ENCODE data around the gene RAB2B. TPM values are rescaled to one million over a fixed set of nuclear protein-coding genes. Genes with fewer than 3 reads are reported as not detected.

RAB2B gene
- total and polyA plus RNA-seq, 7 donors: 3.6 to 11.1 (median 6.3) TPM

- Histone ChIP-seq H3K4me3 (no peak overlapping the region), H3K36me3 (ENCODE audit: insufficient read depth in 1 of 2, low read depth in 1 of 2) (peaks cover 17 to 97% of the 10 kb centered on the region in 2 donors)
- intact Hi-C loops (cut with DNase I): no loop called here
Measured at GRCh38 chr14:21414137-21414631, 62.6 kb downstream of the RAB2B start.

More at GRCh38 chr14:21414137-21414631, 62.6 kb downstream of the RAB2B start:
- 98 to 100% (median 100%) methylated on average over 1 of the region's 1 CpG for WGBS, 3 donors
- no peak overlapping the region for H3K27ac ChIP-seq
- no peaks in the 10 kb centered on the region for H3K4me1 ChIP-seq
- DNase-seq (no peak), ATAC-seq (no peak)
- TF ChIP-seq CTCF (IDR thresholded peaks at IDR 0.05): no peak
- no peaks in the 10 kb centered on the region for H3K27me3 ChIP-seq (ENCODE audit: insufficient read depth in 3 of 3, low read length in 2 of 3)
- H3K9me3 ChIP-seq: no peaks in the 10 kb centered on the region

Other genes starting within 250 kb of the RAB2B start
- gene HNRNPC, start 207.5 kb downstream of the RAB2B start, total RNA-seq: 100 to 1,000 TPM; 217 to 310 (median 245) TPM
- 100 to 1,000 TPM; 215 to 290 (median 282) TPM for gene HNRNPC, start 207.5 kb downstream of the RAB2B start, polyA plus RNA-seq
- gene RPGRIP1, start 196.9 kb downstream of the RAB2B start, total RNA-seq: not detected
- under 1 TPM in 2 of 3 donors, not detected in 1; 0.04 to 0.15 TPM for gene RPGRIP1, start 196.9 kb downstream of the RAB2B start, polyA plus RNA-seq
- gene SUPT16H, start 92.9 kb downstream of the RAB2B start, total RNA-seq: 10 to 100 TPM; 23.6 to 29.2 (median 26.8) TPM
- gene SUPT16H, start 92.9 kb downstream of the RAB2B start, polyA plus RNA-seq: 10 to 100 TPM; 24.8 to 42.0 (median 32.2) TPM
- gene CHD8, start 20.8 kb downstream of the RAB2B start, total RNA-seq: 10 to 100 TPM; 27.1 to 40.1 (median 36.1) TPM
- 10 to 100 TPM; 11.5 to 23.6 (median 18.2) TPM for gene CHD8, start 20.8 kb downstream of the RAB2B start, polyA plus RNA-seq
- gene TOX4, start 236 bp upstream of the RAB2B start, total RNA-seq: 100 to 1,000 TPM in 3 of 4 donors, 10 to 100 TPM in 1; 98.8 to 146 (median 117) TPM
- gene TOX4, start 236 bp upstream of the RAB2B start, polyA plus RNA-seq: 10 to 100 TPM; 37.0 to 86.6 (median 57.4) TPM
- gene METTL3, start 34.4 kb upstream of the RAB2B start, total RNA-seq: 10 to 100 TPM; 17.5 to 22.1 (median 20.6) TPM
- 10 to 100 TPM; 17.8 to 43.9 (median 26.7) TPM for gene METTL3, start 34.4 kb upstream of the RAB2B start, polyA plus RNA-seq
- gene SALL2, start 49.4 kb upstream of the RAB2B start, total RNA-seq: 1 to 10 TPM in 3 of 4 donors, under 1 TPM in 1; 0.87 to 3.8 (median 1.7) TPM
- under 1 TPM; 0.33 to 0.93 (median 0.62) TPM for gene SALL2, start 49.4 kb upstream of the RAB2B start, polyA plus RNA-seq
- gene OR10G3, start 103.1 kb upstream of the RAB2B start, total RNA-seq: not detected
- gene OR10G3, start 103.1 kb upstream of the RAB2B start, polyA plus RNA-seq: not detected
- not detected for gene OR10G2, start 158.0 kb upstream of the RAB2B start, total RNA-seq
- gene OR10G2, start 158.0 kb upstream of the RAB2B start, polyA plus RNA-seq: not detected
- not detected for gene OR4E2, start 176.9 kb upstream of the RAB2B start, total RNA-seq
- gene OR4E2, start 176.9 kb upstream of the RAB2B start, polyA plus RNA-seq: not detected
- not detected for gene OR4E1, start 196.9 kb upstream of the RAB2B start, total RNA-seq
- not detected for gene OR4E1, start 196.9 kb upstream of the RAB2B start, polyA plus RNA-seq

All from psoas muscle (tissue), 8 donors.